A549 (cell line): Measurements from ENCODE around the gene ATP2C1. TPM values are rescaled to one million over a fixed set of nuclear protein-coding genes. Genes with fewer than 3 reads are reported as not detected.

Experiments used
- ATAC-seq, 2 experiments: fragments of 200-7000 bp in 1 of 2; fragments of >200 bp in 1 of 2; cut with Nextera tagmentation in 1 of 2; cut with Tn5 transposase in 1 of 2; 3 replicates each; pipeline versions ENCODE4 v1.8.0 to v1.9.1; 2018 to 2020; ENCODE audit warnings: mild to moderate bottlenecking in 1 of 2, moderate library complexity in 1 of 2
- CTCF ChIA-PET: fragments of 300-600 bp; sonication (Branson Sonifier 250); formaldehyde crosslinking; extraction: SDS; loops from one replicate; lab custom pipeline; 2021; ENCODE audit warnings: antibody characterized with exemption, inconsistent platforms; lab: Yijun Ruan, JAX
- POLR2A ChIA-PET: fragments of 350-600 bp; formaldehyde crosslinking; extraction: SDS; loops from one replicate; lab custom pipeline; 2021; ENCODE audit warnings: antibody characterized with exemption, inconsistent platforms; lab: Yijun Ruan, JAX
- DNase-seq, 2 experiments: peaks; one replicate each; pipeline versions ENCODE4 v3.0.0 to v3.0.0-alpha.2; 2011 to 2016; ENCODE audit warnings: low read depth in 1 of 2, low spot score in 1 of 2
- FAIRE-seq: peaks from 2 replicates; lab custom pipeline; 2011; peaks lifted over from hg19 to GRCh38; lab: Jason Lieb, UNC
- H3K27ac ChIP-seq, 2 experiments: fragments of >200 bp; sonication (Bioruptor Twin); formaldehyde crosslinking; 3 replicates each; pipeline ENCODE4 v1.5.1; 2016 to 2017
- H3K4me1 ChIP-seq: fragments of >200 bp; sonication (Bioruptor Twin); formaldehyde crosslinking; 3 replicates; pipeline ENCODE4 v1.6.1; 2016
- H3K4me2 ChIP-seq: fragments of >200 bp; sonication (Bioruptor Twin); formaldehyde crosslinking; 3 replicates; pipeline ENCODE4 v1.6.1; 2016
- H3K4me3 ChIP-seq: fragments of >200 bp; sonication (Bioruptor Twin); formaldehyde crosslinking; 3 replicates; pipeline ENCODE4 v1.5.1; 2016
- H3K9me3 ChIP-seq: fragments of >200 bp; sonication (Bioruptor Twin); formaldehyde crosslinking; 3 replicates; pipeline ENCODE4 v1.6.1; 2016
- CBX2 ChIP-seq: fragments of 200-600 bp; sonication (generic); IDR thresholded peaks from 2 replicates; pipeline ENCODE4 v1.6.1; 2016; ENCODE audit warnings: low read depth, mild to moderate bottlenecking, borderline replicate concordance
- CBX8 ChIP-seq: fragments of 200-600 bp; sonication (generic); IDR thresholded peaks from 2 replicates; pipeline ENCODE4 v1.6.1; 2016
- CHD4 ChIP-seq: fragments of 200-600 bp; sonication (generic); IDR thresholded peaks from 2 replicates; pipeline ENCODE4 v1.6.1; 2016; ENCODE audit warnings: antibody characterized with exemption, mild to moderate bottlenecking, borderline replicate concordance
- FOSL2 ChIP-seq, 2 experiments: fragments of 450-650 bp in 1 of 2; fragments of >200 bp in 1 of 2; sonication (Bioruptor Twin) in 1 of 2; formaldehyde crosslinking; IDR thresholded peaks; 2 replicates each; pipeline versions ENCODE4 v1.5.0 to v1.6.1; 2016 to 2020; ENCODE audit warnings: mild to moderate bottlenecking in 1 of 2, moderate library complexity in 1 of 2
- HOXB13 ChIP-seq: fragments of 250-450 bp; sonication (Bioruptor Pico); IDR thresholded peaks from 2 replicates; pipeline ENCODE4 v1.5.0; 2020; ENCODE audit warnings: low read depth, mild to moderate bottlenecking, moderate library complexity
- HOXB5 ChIP-seq: fragments of 250-450 bp; sonication (Bioruptor Pico); IDR thresholded peaks from 2 replicates; pipeline ENCODE4 v1.5.0; 2020; ENCODE audit warnings: mild to moderate bottlenecking, moderate library complexity
- JUNB ChIP-seq: fragments of >200 bp; sonication (Bioruptor Twin); formaldehyde crosslinking; IDR thresholded peaks from 2 replicates; pipeline ENCODE4 v1.6.1; 2016
- KDM5A ChIP-seq: fragments of 200-600 bp; sonication (generic); IDR thresholded peaks from 2 replicates; pipeline ENCODE4 v1.6.1; 2016; ENCODE audit warnings: antibody characterized with exemption, mild to moderate bottlenecking
- MYC ChIP-seq: IDR thresholded peaks from 2 replicates; pipeline ENCODE4 v1.6.1; 2012; ENCODE audit warnings: mild to moderate bottlenecking, inconsistent platforms, low read length, improper control_type of control experiment, borderline replicate concordance
- NFE2L2 ChIP-seq: fragments of 150-350 bp; conservative IDR thresholded peaks from 2 replicates; pipeline ENCODE4 v1.6.1; 2014; ENCODE audit warnings: low read length
- PHF8 ChIP-seq: fragments of 200-600 bp; sonication (generic); IDR thresholded peaks from 2 replicates; pipeline ENCODE4 v1.6.1; 2016; ENCODE audit warnings: low read depth, mild to moderate bottlenecking, antibody characterized with exemption, moderate library complexity, borderline replicate concordance
- POLR2AphosphoS2 ChIP-seq: conservative IDR thresholded peaks from 2 replicates; pipeline ENCODE4 v1.6.1; 2012; ENCODE audit warnings: low read length, improper control_type of control experiment, inconsistent platforms
- RARB ChIP-seq: fragments of 250-450 bp; sonication (Bioruptor Pico); IDR thresholded peaks from 2 replicates; pipeline ENCODE4 v1.8.0; 2021; ENCODE audit warnings: mild to moderate bottlenecking, moderate library complexity
- REST ChIP-seq: fragments of 200-600 bp; sonication (generic); IDR thresholded peaks from 2 replicates; pipeline ENCODE4 v1.6.1; 2016; ENCODE audit warnings: antibody characterized with exemption, mild to moderate bottlenecking, moderate library complexity
- RFX5 ChIP-seq: fragments of 450-650 bp; IDR thresholded peaks from 2 replicates; pipeline ENCODE4 v1.7.1; 2014; ENCODE audit warnings: antibody characterized with exemption, mild to moderate bottlenecking, moderate library complexity
- RNF2 ChIP-seq: fragments of 200-600 bp; sonication (generic); IDR thresholded peaks from 2 replicates; pipeline ENCODE4 v1.6.1; 2016; ENCODE audit warnings: low read depth, mild to moderate bottlenecking, antibody characterized with exemption, moderate library complexity, borderline replicate concordance
- SMC3 ChIP-seq: fragments of >200 bp; sonication (Bioruptor Twin); formaldehyde crosslinking; IDR thresholded peaks from 3 replicates; pipeline ENCODE4 v1.6.1; 2018; ENCODE audit warnings: inconsistent platforms
- TP53 ChIP-seq: fragments of 250-450 bp; sonication (Bioruptor Pico); IDR thresholded peaks from 2 replicates; pipeline ENCODE4 v1.5.0; 2021; ENCODE audit warnings: mild to moderate bottlenecking, moderate library complexity
- ZFP36 ChIP-seq: fragments of 450-650 bp; IDR thresholded peaks from 2 replicates; pipeline ENCODE4 v1.6.1; 2014; ENCODE audit warnings: borderline replicate concordance; ENCODE audit not compliant: partially characterized antibody
- ZNF302 ChIP-seq: fragments of 250-450 bp; sonication (Bioruptor Pico); IDR thresholded peaks from 2 replicates; pipeline ENCODE4 v1.9.0; 2021; ENCODE audit warnings: inconsistent platforms, mild to moderate bottlenecking, moderate library complexity
- WGBS: methylation state at CpG from one replicate; pipeline ENCODE4 v1.1.6; 2017; ENCODE audit errors: missing lambda C conversion rate; 5-methylcytosine and 5-hydroxymethylcytosine counted together
- polyA plus RNA-seq, 4 experiments: library from polyadenylated mRNA; depleted of rRNA in 3 of 4; stranded (reverse); fragments of >200 nt; fragmentation: RNase III in 1 of 4; extraction: RNeasy Plus Mini Kit Qiagen cat#74134 plus additional on column Dnase treatment in 1 of 4; gene quantifications; 2 replicates in 3 of 4; 3 replicates in 1 of 4; pipeline ENCODE4 v1.2.3, GENCODE V29; 2011 to 2017

The ATP2C1 gene
- polyA plus RNA-seq, 2 of the 4 experiments (the other 2 are of a cell fraction), result 48.1 to 74.3 TPM

- TF ChIP-seq PHF8 (no peak), SMC3 (no peak), CBX8 (no peak), JUNB (no peak)
- TF ChIP-seq, all 56 proteins: peak for 0
These were observed 3.4 kb downstream of the ATP2C1 start (continued) for GRCh38 chr3:130897316-130897715.

GRCh38 chr3:130900959-130901358 lies 7.1 kb downstream of the ATP2C1 start:
- no peak for FAIRE-seq
- peak overlapping the region; percentile 34 to 41; a peak in 2 of 6 replicates for H3K27ac ChIP-seq
- H3K9me3 ChIP-seq, result no peaks in the 10 kb centered on the region
- no peak for TF ChIP-seq SMC3
- TF ChIP-seq, all 56 proteins: peak for 0
- POLR2A ChIA-PET, result no interaction called here
- peak overlapping the region; percentile 85 for H3K4me2 ChIP-seq
- H3K4me3 ChIP-seq, result 0 out of 3 replicates have a peak overlapping the region, but pooled peaks have one; percentile 3
- ATAC-seq, result peak; percentile 47 to 79; a peak in 3 of 6 replicates
- CTCF ChIA-PET, result interaction anchor here (2.1 kb wide), 1 partner anchor 140 kb away, joined by 4 read pairs; no protein-coding TSS in a partner anchor
- H3K4me1 ChIP-seq, result peaks cover 52% of the 10 kb centered on the region
- DNase-seq, result peak; percentile 4 to 16

GRCh38 chr3:130901463-130902204 lies 7.8 kb downstream of the ATP2C1 start:
- Histone ChIP-seq H3K4me2 (peak overlapping the region; percentile 85), H3K9me3 (no peaks in the 10 kb centered on the region), H3K4me1 (peaks cover 57% of the 10 kb centered on the region), H3K27ac (peak overlapping the region; percentile 34 to 39; a peak in 3 of 6 replicates), H3K4me3 (no peak overlapping the region)
- no peak for FAIRE-seq
- ChIA-PET POLR2A (no interaction called here), CTCF (interaction anchor here (2.1 kb wide), 1 partner anchor 141 kb away, joined by 4 read pairs; no protein-coding TSS in a partner anchor)
- 43% methylated on average over 6 of the region's 6 CpGs for WGBS
- TF ChIP-seq POLR2AphosphoS2 (no peak), CHD4 (no peak), RARB (no peak), KDM5A (no peak), MYC (no peak), ZNF302 (no peak), REST (no peak), FOSL2 (IDR thresholded peaks at IDR 0.05) (no peak), FOSL2 (CRISPR knock-in tag; IDR thresholded peaks at IDR 0.05) (no peak), TP53 (CRISPR knock-in tag) (no peak), ZFP36 (no peak), CBX2 (no peak), NFE2L2 (no peak), HOXB5 (CRISPR knock-in tag) (no peak), RFX5 (no peak), RNF2 (no peak), HOXB13 (CRISPR knock-in tag) (no peak)
- ATAC-seq, result peak; percentile 43 to 72; a peak in 4 of 6 replicates
- DNase-seq, result peak in 1 of 2 experiments; percentile 5
